ENCODE results near the gene PPP2R5C.
"Not testable (repeated sequence)": the region's sequence is repeated elsewhere in the genome, so short reads cannot be mapped to it uniquely, and the experiment has no call there.

PPP2R5C gene

GRCh38 chr14:101727611-101728366 is 33.7 kb upstream of the PPP2R5C start:
- DNase-seq, result no peak

- DNase-seq, result no peak
Measured at GRCh38 chr14:101728367-101728742, 33.2 kb upstream of the PPP2R5C start.

GRCh38 chr14:101729382-101729781 is 32.1 kb upstream of the PPP2R5C start:
- no peak for DNase-seq

- DNase-seq, result not testable (repeated sequence)
Measured at GRCh38 chr14:101730157-101730556, 31.4 kb upstream of the PPP2R5C start.

- DNase-seq, result no peak
Measured at GRCh38 chr14:101730626-101731186, 30.8 kb upstream of the PPP2R5C start.

- peak in 1 of 14 donors; percentile 84 for DNase-seq
Measured at GRCh38 chr14:101731187-101732080, 30.1 kb upstream of the PPP2R5C start.

- DNase-seq, result no peak
Measured at GRCh38 chr14:101732118-101732517, 29.4 kb upstream of the PPP2R5C start.

- no peak for DNase-seq
Measured at GRCh38 chr14:101733211-101733610, 28.3 kb upstream of the PPP2R5C start.

- DNase-seq, result no peak
Measured at GRCh38 chr14:101734246-101734847, 27.2 kb upstream of the PPP2R5C start.

GRCh38 chr14:101735453-101735852 is 26.1 kb upstream of the PPP2R5C start:
- DNase-seq, result no peak

- no peak for DNase-seq
Measured at GRCh38 chr14:101736071-101736470, 25.4 kb upstream of the PPP2R5C start.

GRCh38 chr14:101736585-101736984 is 24.9 kb upstream of the PPP2R5C start:
- DNase-seq, result no peak

GRCh38 chr14:101737414-101738339 is 23.8 kb upstream of the PPP2R5C start:
- no peak for DNase-seq

GRCh38 chr14:101738703-101739320 is 22.7 kb upstream of the PPP2R5C start:
- peak in 1 of 14 donors; percentile 55 for DNase-seq

GRCh38 chr14:101739446-101740141 is 21.9 kb upstream of the PPP2R5C start:
- no peak for DNase-seq

GRCh38 chr14:101740981-101741380 is 20.5 kb upstream of the PPP2R5C start:
- DNase-seq, result no peak

- no peak for DNase-seq
Measured at GRCh38 chr14:101743701-101744100, 17.8 kb upstream of the PPP2R5C start.

GRCh38 chr14:101744382-101744781 is 17.1 kb upstream of the PPP2R5C start:
- DNase-seq, result not testable (repeated sequence)

GRCh38 chr14:101749756-101750155 is 11.8 kb upstream of the PPP2R5C start:
- not testable (repeated sequence) for DNase-seq

GRCh38 chr14:101754893-101755292 is 6.6 kb upstream of the PPP2R5C start:
- DNase-seq, result no peak
